ENCODE measurements around the gene POLQ. TPM values are rescaled to one million over a fixed set of nuclear protein-coding genes. Genes with fewer than 3 reads are reported as not detected.

The POLQ gene
- total and polyA plus RNA-seq, 10 of the 15 experiments (the other 5 are each of a cell fraction or from before 2014, with no cell fraction given) = 3.3 to 22.4 (median 15.9) TPM

DNA sequence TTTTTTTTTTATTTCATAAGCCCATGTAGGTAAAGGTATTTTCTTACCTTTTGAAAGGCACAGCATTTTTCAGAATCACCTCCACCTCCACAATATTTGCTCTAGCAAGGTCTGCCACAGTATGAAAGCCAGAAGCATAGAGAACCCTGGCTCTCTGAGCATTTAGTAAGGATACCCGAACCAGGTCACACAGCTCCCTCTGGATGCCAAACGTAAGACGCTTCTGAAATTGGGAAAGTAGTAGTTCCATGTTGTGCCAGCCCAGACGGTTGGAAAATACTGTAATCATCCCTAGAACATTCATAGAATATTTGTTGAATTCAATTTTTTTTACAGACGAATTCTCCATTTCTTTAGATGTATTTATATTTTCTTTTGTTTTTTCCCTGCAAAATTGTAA is 52.4 kb downstream of the POLQ start:
- BruUV-seq (replicated peaks) = no TSS peak
- POLR2A ChIA-PET = no interaction called here
- in situ Hi-C loops (cut with MboI) (no loop called here), intact Hi-C loops (cut with micrococcal nuclease; ENCODE audit: unreplicated experiment) (no loop called here)
- FAIRE-seq (no peak), ATAC-seq (no peak), DNase-seq (ENCODE audit: low read depth, low spot score) (no peak)
- Histone ChIP-seq H3K27ac (ENCODE audit: control insufficient read depth, insufficient read depth) (no peak overlapping the region), H3K4me1 (ENCODE audit: control insufficient read depth, insufficient read depth, low read length) (no peaks in the 10 kb centered on the region), H3K36me3 (ENCODE audit: control insufficient read depth in 2 of 2, insufficient read depth in 2 of 2, low read length in 1 of 2) (peaks cover 3 to 5% of the 10 kb centered on the region in 2 experiments; a peak in 3 of 4 replicates), H2AFZ (ENCODE audit: control insufficient read depth, low read depth, low read length) (no peak overlapping the region), H3K4me3 (no peak overlapping the region), H3K79me2 (ENCODE audit: control insufficient read depth, insufficient read depth, low read length) (no peaks in the 10 kb centered on the region), H3K4me2 (ENCODE audit: control insufficient read depth, insufficient read depth) (no peak overlapping the region), H3K9ac (ENCODE audit: control insufficient read depth, insufficient read depth, low read length) (no peak overlapping the region), H4K20me1 (ENCODE audit: control insufficient read depth, insufficient read depth) (no peaks in the 10 kb centered on the region), H3K27me3 (replicated peaks in 1 of 2; ENCODE audit: control insufficient read depth in 2 of 2, insufficient read depth in 2 of 2, low read length in 1 of 2) (no peaks in the 10 kb centered on the region), H3K9me3 (replicated peaks; ENCODE audit: control insufficient read depth, insufficient read depth, low read length) (no peaks in the 10 kb centered on the region)
- CTCF ChIA-PET = no interaction called here
- SMC1A ChIA-PET (ENCODE audit: uncharacterized antibody, unreplicated experiment) = no interaction called here
- WGBS (ENCODE audit: insufficient coverage, insufficient replicate concordance, low lambda C conversion rate, missing lambda C conversion rate) = 97% methylated on average over 5 of the region's 5 CpGs
- RAD21 ChIA-PET (ENCODE audit: unreplicated experiment) = no interaction called here
- TF ChIP-seq RCOR1 (conservative IDR thresholded peaks at IDR 0.05; ENCODE audit: low read depth, low read length) (no peak), NFYB (IDR thresholded peaks at IDR 0.05; ENCODE audit: insufficient read depth, low read depth, low read length) (no peak), SREBF1 (IDR thresholded peaks at IDR 0.05; ENCODE audit: low read length) (no peak), CHD2 (IDR thresholded peaks at IDR 0.05; ENCODE audit: borderline replicate concordance, low read depth, low read length) (no peak), HDAC6 (IDR thresholded peaks at IDR 0.05; ENCODE audit: unreplicated experiment) (no peak), BMI1 (IDR thresholded peaks at IDR 0.05; ENCODE audit: borderline replicate concordance) (no peak), KAT2A (conservative IDR thresholded peaks at IDR 0.05; ENCODE audit: control insufficient read depth, low read depth, low read length) (no peak), KDM1A (IDR thresholded peaks at IDR 0.05; ENCODE audit: borderline replicate concordance) (no peak), ZNF592 (IDR thresholded peaks at IDR 0.05) (no peak), JUNB (IDR thresholded peaks at IDR 0.05) (no peak), PML (IDR thresholded peaks at IDR 0.05; ENCODE audit: low read length) (no peak), TARDBP (IDR thresholded peaks at IDR 0.05; ENCODE audit: borderline replicate concordance) (no peak), ZBTB11 (CRISPR knock-in tag; IDR thresholded peaks at IDR 0.05) (no peak), SREBF2 (IDR thresholded peaks at IDR 0.05; ENCODE audit: low read length) (no peak), TCF3 (IDR thresholded peaks at IDR 0.05; ENCODE audit: borderline replicate concordance, insufficient read depth, low read depth, low read length) (no peak), NR2C1 (IDR thresholded peaks at IDR 0.05) (no peak), ZSCAN29 (IDR thresholded peaks at IDR 0.05) (no peak), CBX5 (IDR thresholded peaks at IDR 0.05; ENCODE audit: low read depth) (no peak), SMAD5 (IDR thresholded peaks at IDR 0.05; ENCODE audit: low read depth) (no peak)

Data from GM12878 (cell line).